Endothelial cell of umbilical vein (primary cell): ENCODE results near the gene GRM4. TPM values are rescaled to one million over a fixed set of nuclear protein-coding genes. Genes with fewer than 3 reads are reported as not detected.

Source experiments
- BruUV-seq: library from RNA; stranded (reverse); fragments of 400-500 nt; replicated peaks from 2 replicates; lab custom pipeline; 2021; lab: Mats Ljungman, UMichigan
- CTCF ChIA-PET: fragments of 300-600, 350-600 bp; sonication (Branson Sonifier 250); formaldehyde crosslinking; loops from one replicate; lab custom pipeline; 2021; ENCODE audit warnings: antibody characterized with exemption, inconsistent platforms; lab: Charles Lee
- POLR2A ChIA-PET: fragments of 300-600, 350-600 bp; sonication (Branson Sonifier 250); formaldehyde crosslinking; loops from one replicate; lab custom pipeline; 2021; ENCODE audit warnings: antibody characterized with exemption, inconsistent platforms; lab: Charles Lee
- DNase-seq: peaks from one replicate; pipeline ENCODE4 v3.0.0-alpha.2; 2011; ENCODE audit warnings: low read depth, low spot score
- FAIRE-seq: peaks from 2 replicates; lab custom pipeline; 2011; peaks lifted over from hg19 to GRCh38; lab: Jason Lieb, UNC
- H2AFZ ChIP-seq: 2 replicates; pipeline ENCODE4 v1.6.0; 2012; ENCODE audit warnings: low read depth, low read length, control low read depth, inconsistent platforms
- H3K27ac ChIP-seq: 2 replicates; pipeline ENCODE4 v1.5.1; 2011; ENCODE audit warnings: low read depth, mild to moderate bottlenecking, control low read depth, low read length, moderate library complexity; ENCODE audit not compliant: insufficient read depth
- H3K27me3 ChIP-seq, 2 experiments: 2 replicates each; pipeline versions ENCODE4 v1.6.0 to v1.6.1; 2011; ENCODE audit warnings: low read length in 2 of 2, mixed read lengths in 1 of 2; ENCODE audit not compliant: control insufficient read depth in 2 of 2, insufficient read depth in 2 of 2
- H3K36me3 ChIP-seq, 2 experiments: 2 replicates in 1 of 2; 3 replicates in 1 of 2; pipeline ENCODE4 v1.5.1; 2011; ENCODE audit warnings: low read length in 2 of 2, mild to moderate bottlenecking in 1 of 2, moderate library complexity in 1 of 2; ENCODE audit not compliant: control insufficient read depth in 2 of 2, insufficient read depth in 2 of 2; ENCODE audit errors: extremely low read depth in 1 of 2
- H3K4me1 ChIP-seq: 3 replicates; pipeline ENCODE4 v1.5.1; 2011; ENCODE audit warnings: mild to moderate bottlenecking, low read length; ENCODE audit not compliant: control insufficient read depth, insufficient read depth; ENCODE audit errors: extremely low read depth
- H3K4me2 ChIP-seq: 2 replicates; pipeline ENCODE4 v1.6.1; 2011; ENCODE audit warnings: low read length, control low read depth, mixed read lengths; ENCODE audit not compliant: insufficient read depth
- H3K4me3 ChIP-seq, 3 experiments: fragments of 200-600 bp in 1 of 3; sonication (generic), shearing (Covaris generic) in 1 of 3; replicated peaks in 1 of 3; 2 replicates each; pipeline ENCODE4 v1.5.1; 2011 to 2016; ENCODE audit warnings: control low read depth in 3 of 3, low read length in 3 of 3, mild to moderate bottlenecking in 2 of 3, inconsistent platforms in 1 of 3, low read depth in 1 of 3, moderate library complexity in 1 of 3; ENCODE audit not compliant: insufficient read depth in 1 of 3
- H3K79me2 ChIP-seq: 2 replicates; pipeline ENCODE4 v1.6.0; 2012; ENCODE audit warnings: low read length, inconsistent platforms; ENCODE audit not compliant: control insufficient read depth, insufficient read depth
- H3K9ac ChIP-seq: replicated peaks from 2 replicates; pipeline ENCODE3; 2011; ENCODE audit warnings: low read length, control low read depth; ENCODE audit not compliant: insufficient read depth; ENCODE audit errors: extremely low read depth
- H3K9me1 ChIP-seq: replicated peaks from 3 replicates; pipeline ENCODE4 v1.6.0; 2011; ENCODE audit warnings: mild to moderate bottlenecking, low read length; ENCODE audit not compliant: control insufficient read depth, insufficient read depth; ENCODE audit errors: extremely low read depth
- H3K9me3 ChIP-seq: replicated peaks from 2 replicates; pipeline ENCODE4 v1.5.1; 2012; ENCODE audit warnings: low read length, inconsistent platforms; ENCODE audit not compliant: control insufficient read depth, insufficient read depth
- H4K20me1 ChIP-seq: replicated peaks from 2 replicates; pipeline ENCODE3; 2011; ENCODE audit warnings: mild to moderate bottlenecking, low read length; ENCODE audit not compliant: control insufficient read depth, insufficient read depth; ENCODE audit errors: extremely low read depth
- EZH2 ChIP-seq: IDR thresholded peaks from 2 replicates; pipeline ENCODE4 v1.6.1; 2012; ENCODE audit warnings: borderline replicate concordance, low read depth, mild to moderate bottlenecking, moderate library complexity, low read length, inconsistent platforms; ENCODE audit not compliant: severe bottlenecking
- FOS ChIP-seq: IDR thresholded peaks from 2 replicates; pipeline ENCODE4 v1.6.1; 2011; ENCODE audit warnings: mild to moderate bottlenecking, low read length, moderate library complexity, borderline replicate concordance; ENCODE audit not compliant: insufficient read depth
- GATA2 ChIP-seq: IDR thresholded peaks from 2 replicates; pipeline ENCODE4 v1.7.0; 2011; ENCODE audit warnings: low read depth, mild to moderate bottlenecking, moderate library complexity, mixed read lengths, low read length; ENCODE audit not compliant: insufficient read length, insufficient read depth
- JUN ChIP-seq: IDR thresholded peaks from 2 replicates; pipeline ENCODE4 v1.6.1; 2011; ENCODE audit warnings: borderline replicate concordance, low read depth; ENCODE audit not compliant: insufficient read length, insufficient read depth
- MYC ChIP-seq: IDR thresholded peaks from one replicate; pipeline ENCODE4 v1.6.1; 2011; ENCODE audit warnings: mild to moderate bottlenecking, low read depth, low read length
- POLR2A ChIP-seq: IDR thresholded peaks from 2 replicates; pipeline ENCODE4 v1.6.1; 2012; ENCODE audit warnings: low read depth, mild to moderate bottlenecking, control low read depth, low read length
- POLR2AphosphoS5 ChIP-seq: IDR thresholded peaks from 2 replicates; pipeline ENCODE4 v1.6.1; 2012; ENCODE audit warnings: low read depth, mild to moderate bottlenecking, control low read depth, low read length, moderate library complexity; ENCODE audit not compliant: insufficient read depth
- dilution Hi-C: fragments of 300-500 bp; cut with MboI; formaldehyde crosslinking; loops from one replicate; pipeline ENCODE4 v1.15.0; 2019; ENCODE audit warnings: low sequenced_read_pairs; ENCODE audit not compliant: extremely low pct_ligation_motif_present
- intact Hi-C: fragments of 100-400 bp; cut with micrococcal nuclease; formaldehyde crosslinking; loops from one replicate; pipeline ENCODE4 v1.10.0; 2022
- polyA plus RNA-seq, 4 experiments: library from polyadenylated mRNA; depleted of rRNA in 3 of 4; stranded (reverse) in 3 of 4; unstranded in 1 of 4; fragments of >200 nt; gene quantifications; 2 replicates each; pipeline versions ENCODE4 v1.2.1 to v1.2.3, GENCODE V29; 2011 to 2012; ENCODE audit warnings: missing spikeins in 1 of 4
- total RNA-seq: library from RNA; stranded (reverse); gene quantifications from 2 replicates; pipeline ENCODE4 v1.2.3, GENCODE V29; 2021
- TF ChIP-seq, protein P1 (sequence below): IDR thresholded peaks from 2 replicates; pipeline ENCODE4 v1.6.1; 2011; ENCODE audit not compliant: insufficient read depth, insufficient read length
- TF ChIP-seq, protein P2 (sequence below), 2 donors: IDR thresholded peaks; 1 replicate in 1 of 2; 2 replicates in 1 of 2; pipeline ENCODE4 v1.5.1; 2011; ENCODE audit warnings: low read length in 2 of 2, mild to moderate bottlenecking in 2 of 2, moderate library complexity in 2 of 2, control low read depth in 1 of 2, inconsistent platforms in 1 of 2, low read depth in 1 of 2; ENCODE audit not compliant: insufficient read depth in 1 of 2; ENCODE audit errors: extremely low read depth in 1 of 2

GRM4 gene
- total and polyA plus RNA-seq, 2 donors (not counting 3 experiments of a cell fraction or from before 2014, with no cell fraction given): 0.03 TPM; not detected in 1

DNA sequence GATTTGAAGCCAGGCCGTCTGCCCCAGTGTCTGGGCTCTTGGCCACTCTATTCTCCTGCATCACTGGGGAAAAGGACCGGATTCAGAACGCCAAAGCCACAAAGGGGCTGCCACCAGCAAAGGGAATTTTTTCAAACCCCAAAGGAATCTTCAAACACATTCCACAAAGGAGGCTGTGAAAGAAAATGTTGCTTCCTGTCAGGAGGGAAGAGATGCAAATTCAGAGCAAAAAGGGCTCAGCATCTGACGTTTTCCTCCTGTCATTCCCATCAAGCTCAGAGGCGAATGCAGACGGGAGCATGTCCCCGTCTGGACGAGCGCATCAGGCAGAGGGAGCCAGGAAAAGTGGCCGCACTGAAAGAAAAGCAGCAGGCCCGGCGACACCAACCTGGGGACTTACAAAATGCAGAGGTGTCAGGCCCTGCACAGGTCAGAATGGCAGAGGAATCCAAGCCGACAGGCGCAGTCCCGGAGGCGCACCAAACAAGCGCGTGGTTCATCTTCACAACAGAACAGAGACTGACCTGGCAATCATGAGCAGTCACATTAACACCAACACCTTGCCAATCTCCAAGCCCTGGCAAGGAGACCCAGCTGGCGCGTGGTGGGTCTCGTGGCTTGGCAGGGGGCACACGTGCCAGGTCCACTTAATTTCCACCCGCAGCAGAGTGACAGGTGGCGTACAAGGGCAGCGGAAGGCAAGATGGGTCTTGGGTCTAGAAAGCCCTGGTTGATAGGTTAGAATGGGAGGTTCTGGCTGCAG, 62.8 kb downstream of the GRM4 start:
- Histone ChIP-seq H2AFZ (no peak overlapping the region), H3K9me1 (no peaks in the 10 kb centered on the region), H3K4me3 (no peak overlapping the region), H3K27me3 (no peaks in the 10 kb centered on the region), H3K9ac (no peak overlapping the region), H3K9me3 (no peaks in the 10 kb centered on the region), H3K27ac (no peak overlapping the region), H3K4me1 (no peaks in the 10 kb centered on the region), H3K36me3 (no peaks in the 10 kb centered on the region), H3K79me2 (no peaks in the 10 kb centered on the region), H3K4me2 (no peak overlapping the region), H4K20me1 (no peaks in the 10 kb centered on the region)
- POLR2A ChIA-PET: no interaction called here
- no peak for TF ChIP-seq MYC
- BruUV-seq: no TSS peak
- CTCF ChIA-PET: no interaction called here
- no peak for DNase-seq
- dilution Hi-C loops: no loop called here
- intact Hi-C loops: no loop called here
- FAIRE-seq: no peak

DNA sequence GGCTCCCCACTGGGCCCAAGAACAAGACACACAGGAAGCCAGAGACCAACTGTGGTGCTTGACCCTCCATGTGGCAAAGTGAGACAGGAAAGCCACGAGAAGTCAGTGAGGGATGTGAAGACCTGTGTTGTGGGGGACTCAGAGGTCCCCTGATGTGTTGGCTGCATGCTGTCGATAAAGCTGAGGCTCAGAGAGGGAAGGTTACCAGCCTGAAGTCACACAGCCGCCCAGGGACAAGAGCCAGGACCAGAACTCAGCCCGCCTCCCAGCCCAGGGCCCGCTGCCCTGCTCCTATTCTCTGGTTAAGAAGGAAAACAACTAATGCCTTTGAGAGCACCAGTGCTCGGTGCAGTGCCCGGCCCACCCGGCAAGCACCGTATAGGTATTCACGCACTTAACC, 63.5 kb downstream of the GRM4 start:
- Histone ChIP-seq H3K27ac (no peak overlapping the region), H4K20me1 (no peaks in the 10 kb centered on the region), H3K9me3 (no peaks in the 10 kb centered on the region), H3K4me2 (no peak overlapping the region), H3K27me3 (no peaks in the 10 kb centered on the region), H2AFZ (no peak overlapping the region), H3K36me3 (no peaks in the 10 kb centered on the region), H3K4me3 (no peak overlapping the region), H3K9ac (no peak overlapping the region), H3K4me1 (no peaks in the 10 kb centered on the region), H3K9me1 (no peaks in the 10 kb centered on the region), H3K79me2 (no peaks in the 10 kb centered on the region)
- intact Hi-C loops: no loop called here
- no TSS peak for BruUV-seq
- DNase-seq (no peak), FAIRE-seq (no peak)
- dilution Hi-C loops: no loop called here
- POLR2A ChIA-PET: no interaction called here
- CTCF ChIA-PET: interaction anchor here (1.3 kb wide), 1 partner anchor 27 kb away, joined by 3 read pairs; no protein-coding TSS in a partner anchor
- TF ChIP-seq, protein P1, sequence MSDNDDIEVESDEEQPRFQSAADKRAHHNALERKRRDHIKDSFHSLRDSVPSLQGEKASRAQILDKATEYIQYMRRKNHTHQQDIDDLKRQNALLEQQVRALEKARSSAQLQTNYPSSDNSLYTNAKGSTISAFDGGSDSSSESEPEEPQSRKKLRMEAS: no peak
- TF ChIP-seq EZH2 (no peak), JUN (no peak), GATA2 (no peak), POLR2AphosphoS5 (no peak), POLR2A (no peak), MYC (no peak), FOS (no peak)
- TF ChIP-seq, protein P2, sequence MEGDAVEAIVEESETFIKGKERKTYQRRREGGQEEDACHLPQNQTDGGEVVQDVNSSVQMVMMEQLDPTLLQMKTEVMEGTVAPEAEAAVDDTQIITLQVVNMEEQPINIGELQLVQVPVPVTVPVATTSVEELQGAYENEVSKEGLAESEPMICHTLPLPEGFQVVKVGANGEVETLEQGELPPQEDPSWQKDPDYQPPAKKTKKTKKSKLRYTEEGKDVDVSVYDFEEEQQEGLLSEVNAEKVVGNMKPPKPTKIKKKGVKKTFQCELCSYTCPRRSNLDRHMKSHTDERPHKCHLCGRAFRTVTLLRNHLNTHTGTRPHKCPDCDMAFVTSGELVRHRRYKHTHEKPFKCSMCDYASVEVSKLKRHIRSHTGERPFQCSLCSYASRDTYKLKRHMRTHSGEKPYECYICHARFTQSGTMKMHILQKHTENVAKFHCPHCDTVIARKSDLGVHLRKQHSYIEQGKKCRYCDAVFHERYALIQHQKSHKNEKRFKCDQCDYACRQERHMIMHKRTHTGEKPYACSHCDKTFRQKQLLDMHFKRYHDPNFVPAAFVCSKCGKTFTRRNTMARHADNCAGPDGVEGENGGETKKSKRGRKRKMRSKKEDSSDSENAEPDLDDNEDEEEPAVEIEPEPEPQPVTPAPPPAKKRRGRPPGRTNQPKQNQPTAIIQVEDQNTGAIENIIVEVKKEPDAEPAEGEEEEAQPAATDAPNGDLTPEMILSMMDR (IDR thresholded peaks at IDR 0.05; ENCODE audit: extremely low read depth in 1 of 2, insufficient read depth in 1 of 2, low read depth in 1 of 2, low read length in 2 of 2): no peak
